M059J (cell line): ENCODE measurements around the gene ZNF776. TPM values are rescaled to one million over a fixed set of nuclear protein-coding genes. Genes with fewer than 3 reads are reported as not detected.
"Not testable (repeated sequence)": the region's sequence is repeated elsewhere in the genome, so short reads cannot be mapped to it uniquely, and the experiment has no call there.

ENCODE experiments used
- DNase-seq: peaks from one replicate; pipeline ENCODE4 v3.0.0-alpha.2; 2012; ENCODE audit warnings: low read depth
- total RNA-seq: library from RNA; depleted of rRNA; stranded (reverse); fragments of >200 nt; shearing (Covaris generic); gene quantifications from 2 replicates; pipeline ENCODE4 v1.2.3, GENCODE V29; 2014; rRNA removed

Gene ZNF776
- total RNA-seq, 1 experiment from 2014 or later: 12.8 TPM

- no peak for DNase-seq
Observed at GRCh38 chr19:57778336-57778735, 31.7 kb downstream of the ZNF776 start.

GRCh38 chr19:57779220-57779845 is 32.7 kb downstream of the ZNF776 start:
- no peak for DNase-seq

- DNase-seq: no peak
Observed at GRCh38 chr19:57786286-57786685, 39.7 kb downstream of the ZNF776 start.

DNA sequence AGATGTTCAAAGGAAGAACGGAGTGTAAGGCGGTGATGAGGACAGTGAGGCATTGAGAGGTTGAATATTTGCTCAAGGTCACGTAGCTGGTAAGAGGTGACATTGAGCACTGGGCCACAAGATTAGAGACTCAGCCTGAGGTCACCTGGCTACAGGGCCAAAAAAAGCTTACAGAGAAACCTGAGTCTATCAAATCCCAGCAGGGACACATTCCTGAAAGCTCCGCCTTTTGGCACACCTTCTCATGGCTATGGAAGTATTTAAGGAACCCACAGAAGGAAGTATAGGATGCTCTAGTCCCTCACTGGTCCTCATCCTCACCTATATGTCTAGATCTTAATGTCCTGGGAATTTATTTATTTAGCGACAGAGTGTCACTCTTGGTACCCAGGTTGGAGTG is 40.3 kb downstream of the ZNF776 start:
- no peak for DNase-seq

GRCh38 chr19:57788114-57788692 is 41.6 kb downstream of the ZNF776 start:
- DNase-seq: no peak

- no peak for DNase-seq
Observed at GRCh38 chr19:57789288-57789687, 42.7 kb downstream of the ZNF776 start.

- DNase-seq: not testable (repeated sequence)
Observed at GRCh38 chr19:57796580-57796979, 50.0 kb downstream of the ZNF776 start.

DNA sequence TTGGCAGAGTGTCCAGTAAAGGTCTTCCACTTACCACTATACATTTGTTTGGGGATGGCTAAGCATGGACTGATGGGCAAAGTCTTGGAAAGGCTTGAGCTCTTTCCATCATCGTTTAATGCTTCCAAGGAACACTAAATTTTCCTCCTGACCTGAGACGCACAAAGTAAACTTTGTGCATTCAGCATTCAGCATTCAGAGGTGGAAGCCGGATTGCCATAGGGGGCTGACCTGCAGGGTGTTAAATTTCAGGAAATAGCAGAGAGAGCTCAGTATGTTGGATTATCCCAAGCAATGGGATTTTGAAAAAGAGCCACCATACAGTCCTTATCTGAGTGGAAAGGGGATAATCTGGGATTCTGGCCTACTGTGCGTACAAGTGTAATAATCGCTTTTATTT is 54.1 kb downstream of the ZNF776 start:
- no peak for DNase-seq

GRCh38 chr19:57802269-57802668 is 55.7 kb downstream of the ZNF776 start:
- no peak for DNase-seq

GRCh38 chr19:57803265-57803593 is 56.6 kb downstream of the ZNF776 start:
- no peak for DNase-seq

GRCh38 chr19:57803594-57804325 is 57.1 kb downstream of the ZNF776 start:
- DNase-seq: peak; percentile 91

DNA sequence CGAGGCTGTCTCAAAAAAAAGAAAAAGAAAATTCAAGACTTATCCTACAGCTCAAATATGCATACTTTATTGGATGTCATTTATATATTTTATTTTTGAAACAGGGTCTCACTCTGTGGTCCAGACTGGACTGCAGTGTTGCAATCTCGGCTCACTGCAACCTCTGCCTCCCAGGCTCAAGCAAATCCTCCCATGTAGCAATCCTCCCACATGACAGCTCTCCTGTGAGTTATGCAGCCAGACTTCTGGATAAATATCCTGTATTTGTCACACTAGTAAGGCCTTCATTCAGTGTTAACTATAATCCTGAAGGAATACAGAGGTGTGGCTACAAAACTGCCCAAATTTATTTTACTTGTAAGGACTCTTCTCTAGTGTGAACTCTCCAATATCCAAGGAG is 60.9 kb downstream of the ZNF776 start:
- DNase-seq: no peak

Other genes with a start within 250 kb of the ZNF776 start
- 22.5 and 25.1 TPM in 2 replicates for gene ZNF773, start 246.9 kb upstream of the ZNF776 start, total RNA-seq
- gene ZNF549, start 219.5 kb upstream of the ZNF776 start, total RNA-seq: 5.6 and 7.5 TPM in 2 replicates
- gene ZNF550, start 187.0 kb upstream of the ZNF776 start, total RNA-seq: 9.4 and 14.0 TPM in 2 replicates
- gene ZNF416, start 167.9 kb upstream of the ZNF776 start, total RNA-seq: 5.0 and 6.9 TPM in 2 replicates
- gene ZIK1, start 162.7 kb upstream of the ZNF776 start, total RNA-seq: 10.3 and 12.3 TPM in 2 replicates
- 7.4 and 17.4 TPM in 2 replicates for gene ZNF530, start 146.9 kb upstream of the ZNF776 start, total RNA-seq
- gene ZNF134, start 132.6 kb upstream of the ZNF776 start, total RNA-seq: 16.5 and 17.6 TPM in 2 replicates
- gene ZNF211, start 113.6 kb upstream of the ZNF776 start, total RNA-seq: 12.2 and 13.1 TPM in 2 replicates
- gene ZSCAN4, start 77.9 kb upstream of the ZNF776 start, total RNA-seq: not detected in 2 replicates
- gene ZNF551, start 64.8 kb upstream of the ZNF776 start, total RNA-seq: 7.0 and 13.1 TPM in 2 replicates
- not detected in 2 replicates for gene ZNF154, start 37.6 kb upstream of the ZNF776 start, total RNA-seq
- gene ZNF671, start 19.2 kb upstream of the ZNF776 start, total RNA-seq: 1.9 and 5.4 TPM in 2 replicates
- gene ZNF586, start 22.9 kb downstream of the ZNF776 start, total RNA-seq: 11.8 and 14.2 TPM in 2 replicates
- 0.69 and 0.84 TPM in 2 replicates for gene ZNF552, start 68.1 kb downstream of the ZNF776 start, total RNA-seq
- gene ZNF587B, start 83.5 kb downstream of the ZNF776 start, total RNA-seq: 8.3 and 8.5 TPM in 2 replicates
- gene ZNF587, start 103.0 kb downstream of the ZNF776 start, total RNA-seq: 6.5 and 19.6 TPM in 2 replicates
- gene ZNF814, start 142.2 kb downstream of the ZNF776 start, total RNA-seq: 0.64 and 2.2 TPM in 2 replicates
- 11.2 and 11.6 TPM in 2 replicates for gene ZNF417, start 169.8 kb downstream of the ZNF776 start, total RNA-seq
- gene ZNF418, start 188.6 kb downstream of the ZNF776 start, total RNA-seq: 6.6 and 7.0 TPM in 2 replicates
- 4.8 and 6.7 TPM in 2 replicates for gene ZNF256, start 200.9 kb downstream of the ZNF776 start, total RNA-seq
- not detected in 2 replicates for gene C19orf18, start 227.7 kb downstream of the ZNF776 start, total RNA-seq